Fibroblast of skin of left quadriceps (primary cell): ENCODE data around the gene ENO4.

Source experiments
- DNase-seq, 2 experiments: peaks; one replicate each; pipeline ENCODE4 v3.0.0-alpha.2; 2013; ENCODE audit warnings: low read depth in 2 of 2

Gene ENO4, protein sequence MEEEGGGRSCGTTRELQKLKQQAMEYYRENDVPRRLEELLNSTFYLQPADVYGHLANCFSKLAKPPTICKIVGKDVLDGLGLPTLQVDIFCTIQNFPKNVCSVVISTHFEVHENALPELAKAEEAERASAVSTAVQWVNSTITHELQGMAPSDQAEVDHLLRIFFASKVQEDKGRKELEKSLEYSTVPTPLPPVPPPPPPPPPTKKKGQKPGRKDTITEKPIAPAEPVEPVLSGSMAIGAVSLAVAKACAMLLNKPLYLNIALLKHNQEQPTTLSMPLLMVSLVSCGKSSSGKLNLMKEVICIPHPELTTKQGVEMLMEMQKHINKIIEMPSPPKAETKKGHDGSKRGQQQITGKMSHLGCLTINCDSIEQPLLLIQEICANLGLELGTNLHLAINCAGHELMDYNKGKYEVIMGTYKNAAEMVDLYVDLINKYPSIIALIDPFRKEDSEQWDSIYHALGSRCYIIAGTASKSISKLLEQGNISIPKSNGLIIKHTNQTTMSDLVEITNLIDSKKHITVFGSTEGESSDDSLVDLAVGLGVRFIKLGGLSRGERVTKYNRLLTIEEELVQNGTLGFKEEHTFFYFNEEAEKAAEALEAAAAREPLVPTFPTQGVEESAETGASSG

GRCh38 chr10:116849248-116850057 is at the start of gene ENO4:
TSS of gene ENO4 (plus strand) at chr10:116849499. CDS start at chr10:116849567, 68 bp downstream.
- peak; percentile 78 to 82 for DNase-seq

DNA sequence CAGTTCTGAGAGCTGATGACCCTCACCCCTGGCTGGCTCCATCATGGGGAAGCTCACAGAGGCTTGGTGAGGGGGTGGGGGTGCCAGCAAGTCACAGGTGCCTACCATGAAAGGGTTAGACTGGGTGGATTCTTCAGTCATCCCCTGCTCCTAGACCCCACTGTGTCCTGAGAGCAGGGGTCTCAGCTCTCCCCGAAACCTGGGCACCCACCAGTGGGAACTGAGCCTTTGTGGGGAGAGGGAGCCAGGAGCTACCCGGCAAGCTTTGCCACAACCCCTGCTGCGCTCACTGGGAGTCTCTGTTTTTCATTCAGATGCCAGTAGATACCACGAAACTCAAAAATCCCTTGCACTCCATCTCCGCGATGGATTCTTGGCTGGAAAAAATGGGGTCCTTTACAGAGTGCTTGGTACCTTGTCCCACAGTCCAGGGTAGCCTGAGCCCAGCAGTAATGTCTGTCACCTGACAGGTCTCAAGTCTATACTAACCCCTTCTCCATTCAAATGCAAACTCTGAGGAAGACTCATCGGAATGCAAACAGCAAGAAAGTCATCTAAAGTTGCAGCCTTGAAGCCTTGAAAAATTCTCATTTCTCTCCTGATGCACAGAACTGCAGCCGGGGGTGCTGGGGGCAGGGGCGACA is 48.9 kb upstream of the ENO4 start:
- no peak for DNase-seq

DNA sequence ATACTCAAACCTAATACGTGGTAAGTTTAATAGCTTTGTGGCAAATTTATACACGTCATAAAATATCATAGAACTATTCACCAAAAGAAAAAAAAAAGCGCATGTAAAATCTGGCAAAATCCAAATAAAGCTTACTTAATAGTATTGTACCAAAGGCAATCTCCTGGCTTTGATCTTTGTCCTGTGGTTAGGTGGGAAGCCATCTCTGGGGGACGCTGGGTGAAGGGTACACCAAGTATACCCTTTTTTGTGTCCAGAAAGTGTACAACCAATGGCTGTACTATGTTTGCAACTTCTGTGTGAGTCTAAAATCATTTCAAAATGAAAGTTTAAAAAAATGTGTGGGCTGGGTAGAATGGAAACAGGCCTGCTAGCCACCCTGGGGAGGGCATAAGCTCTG is 47.6 kb upstream of the ENO4 start:
- no peak for DNase-seq

DNA sequence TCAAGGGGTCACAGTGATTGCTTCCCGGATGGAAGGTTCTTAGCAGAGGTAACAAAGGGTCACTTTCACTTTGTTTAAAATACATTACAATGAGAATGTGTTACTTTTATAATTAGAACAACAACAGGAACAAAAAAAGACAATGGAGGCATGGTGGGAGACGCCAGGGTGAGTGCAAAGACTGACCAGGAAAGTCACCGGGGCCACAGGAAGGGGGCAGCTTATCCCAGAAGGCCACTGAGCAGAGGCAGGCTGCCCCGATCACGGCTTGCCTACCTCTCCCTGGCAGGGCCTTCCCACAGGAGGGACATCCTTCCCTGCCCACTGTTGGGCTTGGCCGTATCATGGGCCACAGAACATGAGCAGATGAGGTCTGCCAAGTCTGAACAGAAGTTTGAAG is 46.8 kb upstream of the ENO4 start:
- no peak for DNase-seq

DNA sequence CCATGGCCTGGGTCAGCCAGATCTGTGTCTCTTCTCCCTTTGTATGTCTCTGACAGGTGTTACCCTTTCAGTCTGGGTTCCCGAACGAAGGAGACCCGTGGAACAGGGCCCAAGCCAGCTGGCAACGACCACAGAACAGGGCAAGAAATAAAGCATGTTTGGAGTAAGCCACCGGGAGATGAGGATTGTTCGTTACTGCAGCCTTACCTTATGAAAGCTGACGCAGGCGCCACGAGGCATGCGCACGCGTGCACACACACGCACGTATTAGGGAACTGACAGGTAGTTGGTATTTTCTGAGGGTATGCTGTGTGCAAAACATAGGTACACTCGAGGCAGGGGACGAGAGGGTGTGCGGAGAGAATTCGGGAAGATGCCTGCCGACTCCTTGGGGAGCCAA is 46.4 kb upstream of the ENO4 start:
- DNase-seq, result no peak

DNA sequence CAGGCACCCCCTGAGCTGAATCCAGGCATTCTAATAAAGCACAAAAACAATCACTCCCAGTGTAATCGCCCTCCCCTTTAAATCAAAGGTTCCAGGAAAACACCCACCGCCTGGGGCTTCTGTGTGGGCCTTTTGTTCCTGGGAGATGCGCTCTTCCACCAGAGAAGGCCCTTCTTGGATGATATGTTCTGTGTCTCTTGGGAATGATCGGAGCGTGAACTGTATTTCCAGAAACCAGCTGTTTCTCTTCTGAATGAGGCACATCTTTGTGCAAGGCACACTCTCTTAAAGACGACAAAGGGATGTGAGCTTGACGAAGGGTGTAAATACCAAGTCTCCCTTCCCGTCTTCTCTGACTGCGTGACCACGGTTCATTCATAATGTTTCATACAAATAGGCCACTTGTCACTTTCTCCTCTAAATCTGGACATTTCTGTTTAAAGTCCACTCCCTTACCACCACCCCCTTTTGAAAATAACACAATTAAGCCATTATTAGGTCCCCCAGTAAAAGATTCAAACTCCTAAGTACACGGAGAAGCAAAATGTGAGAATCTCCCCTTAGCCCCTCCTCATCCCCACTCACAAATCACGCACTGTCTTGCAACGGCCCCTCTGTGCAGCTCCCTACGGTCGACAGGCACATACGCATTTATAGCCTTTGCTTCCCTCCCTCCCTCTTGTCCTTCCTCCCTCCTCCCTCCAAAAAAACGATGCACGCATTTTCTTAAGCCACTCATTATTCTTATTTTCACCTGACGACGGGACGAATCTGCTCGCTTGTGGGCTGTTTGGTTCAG is 45.6 kb upstream of the ENO4 start:
- no peak for DNase-seq

GRCh38 chr10:116808706-116809105 is 40.6 kb upstream of the ENO4 start:
- DNase-seq, result no peak

DNA sequence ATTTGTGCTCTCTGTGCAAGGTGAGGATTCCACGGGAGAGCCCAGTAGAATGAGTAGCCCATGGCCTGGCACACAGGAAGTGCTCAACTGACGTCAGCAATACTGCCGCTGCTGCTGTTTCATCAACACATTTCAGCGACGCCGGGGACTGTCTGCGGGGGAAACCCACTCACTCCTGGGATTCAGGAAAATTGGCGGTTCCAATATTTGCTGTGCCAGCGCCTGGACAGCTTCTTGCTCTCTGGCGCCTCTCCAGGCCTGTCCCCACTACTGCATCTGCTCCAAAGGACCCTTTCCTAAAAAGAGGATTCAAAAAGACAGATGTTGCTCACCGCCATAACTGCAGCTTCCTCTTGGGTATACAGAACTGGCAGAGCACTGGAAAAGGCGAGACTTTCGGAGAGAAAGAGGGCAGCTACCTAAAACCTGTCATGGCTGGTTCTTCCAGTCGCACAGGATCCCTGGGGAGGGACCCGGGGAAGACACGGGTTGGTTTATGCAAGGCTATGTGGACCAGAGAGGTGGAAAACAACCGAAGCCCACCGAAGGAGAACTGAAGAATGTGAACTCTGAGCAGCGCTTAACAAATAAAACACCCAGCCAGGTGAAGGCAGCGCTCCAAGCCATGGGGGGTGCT is 39.7 kb upstream of the ENO4 start:
- DNase-seq, result no peak

DNA sequence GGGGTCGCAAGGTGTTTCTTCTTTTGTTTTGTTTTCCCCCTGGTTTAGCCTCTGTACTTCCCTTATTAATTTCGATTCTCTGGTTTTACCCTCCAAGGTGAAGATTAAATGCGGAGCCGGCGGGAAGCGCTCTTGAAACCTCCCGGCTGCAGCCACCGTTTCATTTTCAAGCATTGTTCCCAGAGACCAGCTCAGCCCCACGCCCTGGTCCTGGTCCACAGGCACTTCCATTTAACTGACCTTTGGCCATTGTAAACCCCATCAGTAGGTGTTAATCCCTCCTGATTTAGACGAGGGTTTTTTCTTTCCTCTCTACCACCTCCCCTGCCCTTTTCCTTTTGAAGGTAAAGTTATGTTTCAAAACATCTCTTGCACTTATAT is 39.2 kb upstream of the ENO4 start:
- no peak for DNase-seq

- DNase-seq, result no peak
Observed at GRCh38 chr10:116810895-116811294, 38.4 kb upstream of the ENO4 start.

DNA sequence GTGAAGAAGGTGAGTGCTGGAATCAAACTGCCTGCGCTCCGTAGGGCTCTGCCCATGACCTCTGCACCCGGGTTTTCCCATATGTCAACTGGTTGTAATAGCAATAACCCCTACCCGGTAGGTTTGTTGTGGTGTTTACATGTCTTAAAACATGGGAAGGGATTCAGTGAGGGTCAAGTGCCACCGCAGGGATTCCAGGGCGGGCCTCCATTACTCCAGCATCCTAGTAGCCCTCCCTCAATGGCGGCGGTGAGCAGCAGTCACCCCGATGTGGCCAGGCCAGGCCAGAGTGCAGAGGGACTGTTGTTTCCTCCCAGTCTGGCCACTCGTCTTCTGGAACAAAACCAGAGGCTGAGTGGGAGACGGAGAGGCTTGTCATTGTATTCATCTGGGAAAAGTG is 37.6 kb upstream of the ENO4 start:
- DNase-seq, result no peak

GRCh38 chr10:116815641-116816415 is 33.5 kb upstream of the ENO4 start:
- DNase-seq, result no peak

- DNase-seq, result no peak
Observed at GRCh38 chr10:116817178-116817577, 32.1 kb upstream of the ENO4 start.

DNA sequence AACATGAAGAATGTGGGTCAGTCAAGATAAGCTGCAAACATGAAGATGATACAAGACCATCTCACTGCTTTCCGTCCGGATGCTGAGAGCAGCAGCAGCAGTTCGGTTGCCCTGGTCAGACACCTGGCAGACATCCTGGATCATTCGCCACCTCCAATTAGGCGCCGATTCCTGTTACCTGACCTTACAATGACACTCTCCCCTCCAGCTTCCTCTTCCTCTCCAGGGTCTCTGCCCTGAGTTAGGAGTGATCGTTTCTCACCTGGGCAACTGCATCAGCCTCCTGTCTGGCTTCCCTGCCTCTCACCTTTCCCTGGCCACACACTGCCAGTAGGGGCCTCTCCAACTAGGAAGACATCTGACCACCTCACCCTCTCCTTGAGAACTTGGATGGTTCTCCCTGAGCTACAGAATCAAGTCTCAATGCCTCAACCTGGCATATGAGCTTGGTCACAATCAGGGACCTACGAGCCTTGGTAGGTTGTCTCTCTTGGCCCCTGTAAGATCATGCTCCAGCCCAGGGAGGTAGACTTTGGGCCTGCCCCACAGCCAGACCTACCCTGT is 31.4 kb upstream of the ENO4 start:
- DNase-seq, result no peak

DNA sequence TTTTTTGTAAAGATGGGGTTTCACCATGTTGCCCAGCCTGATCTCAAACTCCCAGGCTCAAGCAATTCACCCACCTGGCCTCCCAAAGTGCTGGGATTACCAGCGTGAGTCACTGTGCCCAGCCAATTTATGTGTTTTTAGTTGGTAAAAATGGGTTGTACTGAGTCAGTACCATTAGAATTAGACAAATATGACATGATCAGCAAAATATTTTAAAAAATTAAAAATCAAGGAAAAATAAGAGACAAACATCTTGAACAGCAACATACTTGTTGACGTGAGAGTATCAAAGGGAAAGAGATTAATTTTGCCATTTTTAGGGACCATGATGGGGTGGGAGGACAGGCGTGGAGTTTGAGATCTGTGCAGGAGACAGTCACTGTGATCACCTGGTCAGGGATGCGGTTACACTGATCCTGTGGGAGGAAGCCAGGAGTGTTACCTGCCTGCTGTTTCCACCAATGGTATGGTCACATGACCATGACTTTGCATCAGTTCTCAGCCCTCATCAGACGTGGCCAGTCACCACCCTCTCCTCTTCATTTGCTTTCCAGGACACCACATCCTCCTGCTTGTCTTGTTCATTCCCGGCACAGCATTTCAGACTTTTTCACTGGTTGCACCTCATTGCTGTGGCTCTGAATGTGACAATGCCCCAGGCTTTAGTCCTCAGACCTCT is 29.2 kb upstream of the ENO4 start:
- DNase-seq, result no peak

GRCh38 chr10:116825901-116826300 is 23.4 kb upstream of the ENO4 start:
- no peak for DNase-seq

DNA sequence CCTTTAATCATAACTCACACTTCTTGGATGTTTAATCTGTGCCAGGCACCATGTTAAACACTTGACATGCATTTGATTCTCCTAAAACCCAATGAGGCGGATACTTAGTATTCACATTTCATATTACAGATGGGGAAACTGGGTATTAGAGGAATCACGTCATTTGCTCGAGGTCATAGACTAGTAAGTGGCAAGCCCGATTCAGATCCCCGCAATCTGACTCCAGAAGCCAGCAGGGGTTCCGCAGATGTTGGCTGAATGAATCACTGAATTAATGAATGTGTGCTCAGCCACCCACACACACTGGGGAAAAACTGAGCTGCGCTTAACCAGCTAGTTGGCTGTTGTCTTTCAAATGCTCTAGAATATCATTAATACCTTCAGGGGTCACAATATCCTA is 22.5 kb upstream of the ENO4 start:
- DNase-seq, result peak; percentile 47 to 53

DNA sequence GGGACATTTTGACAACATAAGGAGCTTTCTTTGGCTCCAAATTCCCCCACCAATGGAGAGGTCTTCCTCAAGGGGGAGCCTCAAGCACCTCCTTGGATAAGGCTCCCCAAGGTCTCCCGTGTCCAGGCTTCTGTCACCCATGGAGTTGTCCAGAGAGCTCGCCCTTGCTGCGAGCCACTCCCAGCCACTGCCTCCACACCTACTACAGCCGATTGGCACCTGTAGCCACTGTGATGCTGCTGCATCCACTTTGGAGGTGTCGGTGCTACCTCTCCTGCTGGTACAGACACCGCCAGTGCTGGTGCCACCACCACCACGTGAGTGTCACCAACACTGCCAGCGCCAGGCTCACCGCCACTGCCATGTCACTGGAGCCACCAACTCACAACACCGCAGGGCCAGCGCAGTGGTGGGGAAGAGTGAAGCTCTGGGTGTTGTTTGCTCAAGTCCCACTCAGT is 22.1 kb upstream of the ENO4 start:
- no peak for DNase-seq

- no peak for DNase-seq
Observed at GRCh38 chr10:116828116-116828515, 21.2 kb upstream of the ENO4 start.
